ENCODE data around the gene SAMM50.

SAMM50 gene

DNA sequence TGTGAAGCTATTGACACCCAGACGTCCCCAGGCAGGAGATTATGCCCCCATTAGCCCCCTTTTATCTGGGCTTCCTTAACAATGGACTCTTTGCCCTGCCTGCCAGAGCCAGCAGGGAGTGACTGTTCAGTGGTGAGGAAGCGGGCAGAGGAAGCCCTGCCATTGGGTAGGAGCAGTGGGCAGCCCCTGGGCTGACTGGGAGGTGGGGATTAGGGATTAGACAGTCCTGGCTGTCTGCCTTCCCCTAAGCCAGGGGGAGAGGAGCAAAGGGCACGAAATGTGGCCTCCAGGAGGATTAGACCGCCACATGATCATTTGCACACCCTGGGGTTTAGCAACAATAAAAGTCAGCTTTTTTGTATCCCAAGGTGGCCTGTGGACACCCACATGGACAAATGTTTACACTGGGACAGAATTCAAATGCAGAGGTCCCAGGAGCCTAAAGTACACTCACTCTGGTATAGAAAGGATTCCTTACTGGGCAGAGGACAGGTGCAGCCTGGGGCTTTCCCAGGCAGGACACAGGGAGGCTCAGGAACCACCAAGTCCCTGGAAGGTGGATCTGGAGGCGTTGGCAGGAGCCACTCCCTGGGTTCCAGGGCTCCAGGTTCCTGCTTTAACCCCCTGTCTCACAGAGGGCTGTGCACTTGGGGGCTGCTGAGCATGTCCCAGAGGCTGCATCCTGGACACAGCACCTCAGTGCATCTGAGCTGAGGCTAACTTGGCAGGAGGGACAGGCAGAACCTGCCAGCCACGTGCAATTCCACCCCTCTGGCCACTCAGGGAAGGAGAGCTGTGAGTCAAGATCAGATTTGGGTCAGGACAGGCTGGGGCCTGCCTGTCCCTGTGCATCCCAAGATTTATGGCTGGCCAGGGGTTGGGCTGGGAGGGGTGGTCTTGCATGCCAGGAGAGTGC is 29.6 kb upstream of the SAMM50 start:
- Histone ChIP-seq H3K9me3 (ENCODE audit: low read length) (no peaks in the 10 kb centered on the region), H3K27me3 (ENCODE audit: insufficient read depth, low read length) (no peaks in the 10 kb centered on the region), H3K4me1 (ENCODE audit: insufficient read depth, low read length) (peaks cover 11% of the 10 kb centered on the region), H3K4me3 (ENCODE audit: low read length) (no peak overlapping the region), H2AFZ (ENCODE audit: low read depth, low read length) (no peak overlapping the region), H3K36me3 (ENCODE audit: insufficient read depth, low read length) (peaks cover 4% of the 10 kb centered on the region)

DNA sequence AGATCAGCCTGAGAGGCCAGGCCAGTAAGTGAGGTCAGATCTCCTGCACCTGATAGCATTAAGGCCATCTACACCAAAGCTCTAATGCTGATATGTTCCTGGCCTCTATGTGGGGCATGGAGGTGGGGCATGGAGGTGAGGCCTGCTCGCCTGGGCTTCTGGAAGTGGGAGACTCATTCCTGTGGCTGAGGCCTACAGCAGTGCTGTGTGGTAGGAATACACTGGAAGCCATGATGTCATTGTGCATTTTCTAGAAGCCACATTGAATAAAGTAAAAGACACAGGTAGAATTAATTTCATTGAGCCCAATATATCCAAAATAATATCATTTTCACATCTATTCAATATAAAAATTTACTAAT is 28.9 kb upstream of the SAMM50 start:
- H2AFZ ChIP-seq (ENCODE audit: low read depth, low read length) = no peak overlapping the region

DNA sequence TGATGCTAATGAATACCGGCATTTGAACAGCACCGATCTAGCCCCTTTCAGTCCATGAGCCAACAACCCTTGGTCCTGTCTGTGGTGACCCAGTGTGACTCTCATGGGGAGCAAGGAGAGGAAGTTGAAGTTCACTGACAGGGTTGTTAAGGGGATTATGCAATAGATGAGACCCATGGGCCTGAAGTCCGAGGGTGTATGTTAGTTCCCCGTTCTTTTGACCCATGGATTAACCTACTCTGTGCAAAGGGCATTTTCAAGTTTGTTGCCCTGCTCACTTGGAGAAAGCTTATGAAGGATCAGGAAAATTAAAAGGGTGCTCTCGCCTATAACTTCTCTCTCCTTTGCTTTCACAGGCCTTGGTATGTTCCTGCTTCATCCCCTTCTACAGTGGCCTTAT is 26.8 kb upstream of the SAMM50 start:
- Histone ChIP-seq H3K36me3 (ENCODE audit: insufficient read depth, low read length) (peaks cover 6% of the 10 kb centered on the region), H2AFZ (ENCODE audit: low read depth, low read length) (no peak overlapping the region), H3K9me3 (ENCODE audit: low read length) (no peaks in the 10 kb centered on the region), H3K4me1 (ENCODE audit: insufficient read depth, low read length) (no peaks in the 10 kb centered on the region), H3K4me3 (ENCODE audit: low read length) (no peak overlapping the region), H3K27me3 (ENCODE audit: insufficient read depth, low read length) (no peaks in the 10 kb centered on the region)

More for the DNA sequence above, 28.9 kb upstream of the SAMM50 start:
- no peak overlapping the region for H3K4me3 ChIP-seq (ENCODE audit: low read length)
- peaks cover 10% of the 10 kb centered on the region for H3K4me1 ChIP-seq (ENCODE audit: insufficient read depth, low read length)
- H3K27me3 ChIP-seq (ENCODE audit: insufficient read depth, low read length) = no peaks in the 10 kb centered on the region
- peaks cover 4% of the 10 kb centered on the region for H3K36me3 ChIP-seq (ENCODE audit: insufficient read depth, low read length)
- H3K9me3 ChIP-seq (ENCODE audit: low read length) = no peaks in the 10 kb centered on the region

DNA sequence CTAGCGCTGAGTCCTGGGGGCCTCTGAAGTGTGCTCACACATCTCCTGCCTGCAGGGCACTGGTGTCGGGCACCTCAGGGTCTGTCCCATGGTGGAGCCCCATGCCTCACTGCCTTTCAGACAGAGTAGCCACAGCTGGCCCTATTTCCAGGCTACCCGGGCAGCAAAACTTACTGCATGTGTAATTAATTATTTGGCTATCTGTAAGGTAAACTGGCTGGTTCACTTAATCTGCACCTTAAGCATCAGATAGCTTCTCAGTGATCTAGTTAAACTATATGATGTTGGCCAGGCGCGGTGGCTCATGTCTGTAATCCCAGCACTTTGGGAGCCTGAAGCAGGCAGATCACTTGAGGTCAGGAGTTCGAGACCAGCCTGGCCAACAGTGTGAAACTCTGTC is 26.3 kb upstream of the SAMM50 start:
- Histone ChIP-seq H3K27me3 (ENCODE audit: insufficient read depth, low read length) (no peaks in the 10 kb centered on the region), H3K9me3 (ENCODE audit: low read length) (no peaks in the 10 kb centered on the region), H2AFZ (ENCODE audit: low read depth, low read length) (no peak overlapping the region), H3K4me1 (ENCODE audit: insufficient read depth, low read length) (no peaks in the 10 kb centered on the region), H3K36me3 (ENCODE audit: insufficient read depth, low read length) (peaks cover 6% of the 10 kb centered on the region), H3K4me3 (ENCODE audit: low read length) (no peak overlapping the region)

DNA sequence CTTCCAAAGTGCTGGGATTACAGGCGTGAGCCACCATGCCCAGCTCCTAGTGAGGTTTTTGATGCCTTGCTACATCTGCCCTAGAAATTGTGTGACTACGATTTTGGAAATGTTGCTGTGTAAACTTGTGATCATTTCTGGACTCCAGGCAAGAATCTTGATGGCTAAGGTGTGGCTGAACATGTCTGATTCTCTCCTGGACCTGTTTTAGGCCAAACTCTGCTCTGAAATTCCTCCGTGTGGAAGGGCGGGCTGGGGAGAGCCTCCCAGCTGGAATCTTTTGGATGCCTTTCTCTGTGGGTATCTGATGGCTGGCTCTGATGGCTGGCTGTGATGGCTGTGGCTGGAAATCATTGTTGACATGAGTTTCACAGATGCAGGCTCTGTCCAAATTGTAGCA is 23.5 kb upstream of the SAMM50 start:
- peaks cover 11% of the 10 kb centered on the region for H3K36me3 ChIP-seq (ENCODE audit: insufficient read depth, low read length)

DNA sequence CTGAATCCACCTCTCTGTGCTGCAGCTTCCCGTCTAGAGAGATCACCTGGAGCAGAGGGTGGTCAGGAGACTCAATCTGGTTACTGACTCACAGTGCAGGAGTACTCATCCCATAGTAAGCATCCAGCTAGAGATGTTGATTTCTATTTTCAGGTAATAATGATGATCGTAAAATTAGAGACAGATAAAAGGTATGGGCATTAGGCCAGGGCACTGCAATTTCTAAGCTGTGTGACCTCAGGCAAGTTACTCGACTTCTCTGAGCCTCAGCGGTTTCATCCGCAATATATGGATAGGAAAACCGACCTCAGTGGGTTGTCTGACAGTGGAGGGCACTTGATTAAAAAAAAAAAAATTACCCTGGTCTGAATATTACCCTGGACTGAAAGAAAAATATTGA is 13.8 kb upstream of the SAMM50 start:
- Histone ChIP-seq H3K4me1 (ENCODE audit: insufficient read depth, low read length) (peaks cover 2% of the 10 kb centered on the region), H3K36me3 (ENCODE audit: insufficient read depth, low read length) (peaks cover 11% of the 10 kb centered on the region), H2AFZ (ENCODE audit: low read depth, low read length) (no peak overlapping the region), H3K27me3 (ENCODE audit: insufficient read depth, low read length) (no peaks in the 10 kb centered on the region), H3K4me3 (ENCODE audit: low read length) (no peak overlapping the region), H3K9me3 (ENCODE audit: low read length) (no peaks in the 10 kb centered on the region)

More for the DNA sequence above, 23.5 kb upstream of the SAMM50 start:
- no peaks in the 10 kb centered on the region for H3K27me3 ChIP-seq (ENCODE audit: insufficient read depth, low read length)
- H3K9me3 ChIP-seq (ENCODE audit: low read length) = no peaks in the 10 kb centered on the region
- H2AFZ ChIP-seq (ENCODE audit: low read depth, low read length) = no peak overlapping the region
- no peaks in the 10 kb centered on the region for H3K4me1 ChIP-seq (ENCODE audit: insufficient read depth, low read length)
- H3K4me3 ChIP-seq (ENCODE audit: low read length) = no peak overlapping the region

DNA sequence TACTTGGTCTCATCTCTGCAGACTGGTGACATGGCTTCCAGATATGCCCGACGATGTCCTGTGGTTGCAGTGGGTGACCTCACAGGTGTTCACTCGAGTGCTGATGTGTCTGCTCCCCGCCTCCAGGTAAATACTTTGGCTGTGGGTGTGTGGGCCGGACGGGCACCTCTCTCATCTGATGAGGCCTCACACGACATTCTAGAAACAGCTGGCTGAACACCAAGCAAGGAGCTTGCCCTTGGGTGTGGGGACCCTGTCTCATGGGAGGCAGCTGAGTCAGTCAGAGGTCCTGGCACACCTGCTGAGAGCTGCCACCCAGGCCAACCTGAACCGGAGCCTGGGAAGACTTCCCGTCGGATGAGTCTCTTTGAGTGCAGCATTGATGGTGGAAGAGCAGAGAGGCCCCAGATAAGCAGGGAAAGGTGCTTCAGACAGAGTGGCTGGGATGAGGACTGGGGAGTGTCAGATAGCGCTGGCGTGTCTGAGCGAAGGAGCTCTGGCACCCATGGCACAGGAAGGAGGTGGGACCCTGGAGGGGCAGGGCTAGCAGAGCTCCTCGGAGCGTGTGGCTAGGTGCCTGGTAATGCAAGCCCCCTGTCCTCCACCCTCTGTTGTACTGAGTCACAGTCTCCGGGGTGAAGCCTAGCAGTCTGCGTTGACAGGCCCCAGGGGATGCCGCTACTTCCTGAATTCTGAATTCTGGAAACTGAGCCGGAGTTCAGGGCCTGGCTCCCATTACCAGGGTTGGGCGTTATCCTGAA is 10.4 kb upstream of the SAMM50 start:
- H3K36me3 ChIP-seq (ENCODE audit: insufficient read depth, low read length) = no peaks in the 10 kb centered on the region
- H3K4me1 ChIP-seq (ENCODE audit: insufficient read depth, low read length) = peaks cover 12% of the 10 kb centered on the region
- H2AFZ ChIP-seq (ENCODE audit: low read depth, low read length) = no peak overlapping the region
- H3K27me3 ChIP-seq (ENCODE audit: insufficient read depth, low read length) = no peaks in the 10 kb centered on the region
- H3K4me3 ChIP-seq (ENCODE audit: low read length) = no peak overlapping the region
- no peaks in the 10 kb centered on the region for H3K9me3 ChIP-seq (ENCODE audit: low read length)

DNA sequence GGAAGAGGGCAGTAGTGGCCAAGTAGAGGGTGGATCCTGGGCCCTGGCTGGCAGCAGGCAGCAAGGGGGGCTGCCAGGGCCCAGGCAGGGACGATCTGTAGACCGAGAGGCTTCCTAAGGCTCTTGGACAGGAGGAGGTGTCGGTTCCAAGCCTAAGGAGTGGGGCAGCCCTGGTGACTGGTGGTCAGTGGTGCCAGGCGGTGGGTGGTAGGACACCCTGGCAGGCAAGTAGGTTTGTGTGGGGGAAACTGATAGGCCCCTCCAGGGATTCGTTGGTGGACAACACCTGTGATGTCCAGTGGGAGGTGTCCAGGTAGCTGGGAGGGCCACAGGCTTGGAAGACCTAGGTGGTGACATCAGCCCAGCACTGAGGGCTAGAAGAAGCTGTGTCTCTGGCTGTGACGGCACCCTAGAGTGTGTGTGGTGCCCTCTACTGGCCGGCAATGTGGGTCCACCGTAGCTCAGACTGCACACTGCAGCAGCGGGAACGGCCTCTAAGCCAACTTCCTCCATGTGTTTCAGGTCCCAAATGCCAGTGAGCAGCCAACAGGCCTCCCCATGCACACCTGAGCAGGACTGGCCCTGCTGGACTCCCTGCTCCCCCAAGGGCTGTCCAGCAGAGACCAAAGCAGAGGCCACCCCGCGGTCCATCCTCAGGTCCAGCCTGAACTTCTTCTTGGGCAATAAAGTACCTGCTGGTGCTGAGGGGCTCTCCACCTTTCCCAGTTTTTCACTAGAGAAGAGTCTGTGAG is 9.4 kb upstream of the SAMM50 start:
- Histone ChIP-seq H3K4me1 (ENCODE audit: insufficient read depth, low read length) (peaks cover 12% of the 10 kb centered on the region), H3K9me3 (ENCODE audit: low read length) (no peaks in the 10 kb centered on the region), H3K36me3 (ENCODE audit: insufficient read depth, low read length) (no peaks in the 10 kb centered on the region), H3K27me3 (ENCODE audit: insufficient read depth, low read length) (no peaks in the 10 kb centered on the region), H2AFZ (ENCODE audit: low read depth, low read length) (no peak overlapping the region), H3K4me3 (ENCODE audit: low read length) (no peak overlapping the region)

DNA sequence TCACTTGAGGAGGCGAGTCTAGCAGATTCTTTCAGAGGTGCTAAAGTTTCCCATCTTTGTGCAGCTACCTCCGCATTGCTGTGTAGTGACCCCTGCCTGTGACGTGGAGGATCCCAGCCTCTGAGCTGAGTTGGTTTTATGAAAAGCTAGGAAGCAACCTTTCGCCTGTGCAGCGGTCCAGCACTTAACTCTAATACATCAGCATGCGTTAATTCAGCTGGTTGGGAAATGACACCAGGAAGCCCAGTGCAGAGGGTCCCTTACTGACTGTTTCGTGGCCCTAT is 8.9 kb upstream of the SAMM50 start:
- H3K27me3 ChIP-seq (ENCODE audit: insufficient read depth, low read length) = no peaks in the 10 kb centered on the region

DNA sequence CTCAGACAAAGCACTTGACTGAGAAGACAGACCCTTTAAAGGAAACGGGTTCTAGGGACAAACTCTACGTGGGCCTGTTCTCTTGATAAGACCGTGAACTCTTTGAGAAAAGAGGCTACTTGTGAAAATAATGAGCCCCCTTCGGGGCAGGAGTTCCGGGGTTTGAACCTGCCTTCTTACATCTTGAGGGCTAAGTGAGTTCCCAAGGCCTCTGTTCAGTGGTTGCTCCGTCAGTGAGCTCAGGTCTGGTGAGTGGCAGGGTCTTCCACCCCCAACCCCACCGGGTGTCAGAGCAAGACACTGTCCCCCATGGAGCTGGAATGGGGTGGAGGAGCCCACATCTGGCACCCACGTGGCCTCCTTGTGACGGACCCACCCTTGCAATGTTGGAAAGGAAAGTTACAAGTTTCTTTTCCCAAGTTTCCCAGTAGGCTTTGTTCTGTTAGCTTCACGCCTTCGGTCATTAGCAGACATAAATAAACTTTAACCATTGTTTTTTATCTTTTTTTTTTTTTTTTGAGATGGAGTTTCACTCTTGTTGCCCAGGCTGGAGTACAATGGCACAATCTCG is 6.3 kb upstream of the SAMM50 start:
- Histone ChIP-seq H3K9me3 (ENCODE audit: low read length) (no peaks in the 10 kb centered on the region), H3K4me3 (ENCODE audit: low read length) (no peak overlapping the region), H3K36me3 (ENCODE audit: insufficient read depth, low read length) (no peaks in the 10 kb centered on the region)

More for the DNA sequence above, 8.9 kb upstream of the SAMM50 start:
- H3K36me3 ChIP-seq (ENCODE audit: insufficient read depth, low read length) = no peaks in the 10 kb centered on the region
- no peak overlapping the region for H3K4me3 ChIP-seq (ENCODE audit: low read length)
- peaks cover 12% of the 10 kb centered on the region for H3K4me1 ChIP-seq (ENCODE audit: insufficient read depth, low read length)
- H3K9me3 ChIP-seq (ENCODE audit: low read length) = no peaks in the 10 kb centered on the region
- no peak overlapping the region for H2AFZ ChIP-seq (ENCODE audit: low read depth, low read length)

DNA sequence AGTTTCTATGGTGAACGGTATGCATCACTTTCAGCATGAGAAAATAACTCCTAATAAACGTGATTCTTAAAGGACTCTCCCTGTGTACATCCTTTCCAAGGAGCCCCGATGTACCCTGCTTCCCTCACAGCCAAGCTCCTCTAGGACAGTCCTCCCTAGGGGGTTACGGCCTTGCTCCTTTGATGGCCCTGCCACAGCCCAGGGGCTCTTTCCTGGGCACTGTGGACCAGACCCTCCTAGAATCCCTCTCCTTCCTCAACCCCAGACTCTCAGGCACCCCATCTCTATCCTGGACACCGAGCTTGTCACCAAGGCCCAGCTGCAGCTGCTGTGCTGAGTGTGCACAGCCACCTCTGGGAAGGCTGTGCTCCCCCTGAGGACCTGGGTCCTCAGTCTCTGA is 3.9 kb upstream of the SAMM50 start:
- Histone ChIP-seq H3K4me3 (ENCODE audit: low read length) (no peak overlapping the region), H3K27me3 (ENCODE audit: insufficient read depth, low read length) (no peaks in the 10 kb centered on the region), H3K4me1 (ENCODE audit: insufficient read depth, low read length) (peaks cover 26% of the 10 kb centered on the region), H2AFZ (ENCODE audit: low read depth, low read length) (no peak overlapping the region), H3K36me3 (ENCODE audit: insufficient read depth, low read length) (no peaks in the 10 kb centered on the region), H3K9me3 (ENCODE audit: low read length) (no peaks in the 10 kb centered on the region)

More for the DNA sequence above, 6.3 kb upstream of the SAMM50 start:
- H2AFZ ChIP-seq (ENCODE audit: low read depth, low read length) = no peak overlapping the region
- H3K4me1 ChIP-seq (ENCODE audit: insufficient read depth, low read length) = peaks cover 13% of the 10 kb centered on the region
- H3K27me3 ChIP-seq (ENCODE audit: insufficient read depth, low read length) = no peaks in the 10 kb centered on the region

DNA sequence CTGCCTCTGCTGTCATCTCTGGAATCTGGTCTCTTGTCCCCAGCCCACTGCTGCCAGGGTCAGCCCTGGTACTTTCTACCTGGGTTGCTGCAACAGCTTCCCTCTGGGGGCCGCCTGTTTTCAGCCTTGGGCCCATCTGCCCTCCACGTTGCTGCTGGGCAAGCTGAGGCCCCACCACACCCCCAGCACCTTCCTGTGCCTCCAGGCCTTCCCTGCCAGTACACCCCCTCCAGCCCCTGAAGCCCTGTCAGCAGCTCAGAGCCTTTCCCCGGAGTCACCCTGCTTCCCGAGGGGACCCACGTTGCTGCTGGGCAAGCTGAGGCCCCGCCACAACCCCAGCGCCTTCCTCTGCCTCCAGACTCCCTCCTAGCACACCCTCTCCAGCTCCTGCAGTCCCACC is 3.3 kb upstream of the SAMM50 start:
- H3K9me3 ChIP-seq (ENCODE audit: low read length) = no peaks in the 10 kb centered on the region
- H2AFZ ChIP-seq (ENCODE audit: low read depth, low read length) = no peak overlapping the region
- H3K27me3 ChIP-seq (ENCODE audit: insufficient read depth, low read length) = no peaks in the 10 kb centered on the region
- H3K4me1 ChIP-seq (ENCODE audit: insufficient read depth, low read length) = peaks cover 24% of the 10 kb centered on the region
- H3K4me3 ChIP-seq (ENCODE audit: low read length) = no peak overlapping the region
- H3K36me3 ChIP-seq (ENCODE audit: insufficient read depth, low read length) = no peaks in the 10 kb centered on the region

Measured in neuron (in vitro differentiated cells).